GM21737 (cell line): ENCODE data around the gene GALNT18.

Experiments
- ATAC-seq: cut with Tn5 transposase; IDR thresholded peaks from one replicate; pipeline ENCODE4 v1.9.1; 2021; ENCODE audit warnings: mild to moderate bottlenecking, moderate library complexity; ENCODE audit not compliant: unreplicated experiment

Gene GALNT18

GRCh38 chr11:11569936-11570491 is 51.8 kb downstream of the GALNT18 start:
- no peak for ATAC-seq

DNA sequence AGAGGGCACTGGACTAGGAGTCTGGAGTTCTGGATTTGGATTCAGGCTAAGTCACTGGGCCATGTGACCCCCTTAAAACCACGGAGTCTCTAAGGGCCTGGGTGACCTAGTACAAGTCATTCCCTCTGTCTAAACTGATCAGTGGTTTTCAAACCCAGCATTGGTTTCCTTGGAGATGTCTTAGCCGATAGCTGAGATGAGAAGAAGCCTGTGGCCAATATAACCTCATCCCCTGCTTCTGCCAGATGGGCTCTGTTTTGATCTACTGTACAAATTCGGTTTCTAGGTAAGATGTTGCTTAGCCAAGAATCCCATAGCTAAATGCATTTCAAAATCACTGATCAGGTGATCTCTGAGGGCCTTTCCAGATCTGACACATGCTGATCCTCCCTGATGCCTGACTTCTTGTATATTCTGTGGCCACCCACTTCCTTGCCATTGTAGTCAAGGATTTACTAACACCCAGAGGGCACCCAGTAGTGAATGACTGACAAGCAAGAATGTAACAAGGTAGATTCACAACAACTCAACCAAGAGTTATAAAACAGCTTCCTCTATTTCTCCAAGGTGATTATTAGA is 53.1 kb downstream of the GALNT18 start:
- ATAC-seq: no peak

- ATAC-seq: no peak
These were observed 53.7 kb downstream of the GALNT18 start for GRCh38 chr11:11567936-11568650.

GRCh38 chr11:11565636-11566035 is 56.2 kb downstream of the GALNT18 start:
- no peak for ATAC-seq

GRCh38 chr11:11563200-11563975 is 58.4 kb downstream of the GALNT18 start:
- ATAC-seq: no peak

DNA sequence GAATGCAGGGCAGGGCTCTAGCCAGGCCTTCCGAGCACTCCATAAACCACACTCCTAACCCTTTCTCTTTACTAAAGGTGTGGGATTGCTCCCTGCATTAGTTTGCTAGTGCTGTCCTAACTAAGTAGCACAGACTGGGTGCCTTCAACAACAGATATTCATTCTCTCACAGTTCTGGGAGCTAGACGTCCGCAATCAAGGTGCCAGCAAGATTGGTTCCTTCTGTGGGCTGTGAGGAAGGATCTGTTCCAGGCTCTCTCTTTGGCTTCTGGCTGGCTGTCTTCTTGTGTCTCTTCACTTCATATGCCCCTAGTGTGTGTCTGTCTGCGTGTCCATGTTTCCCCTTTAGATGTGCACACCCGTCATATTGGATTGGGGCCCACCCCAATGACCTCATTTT is 59.8 kb downstream of the GALNT18 start:
- no peak for ATAC-seq

GRCh38 chr11:11558826-11559225 is 63.0 kb downstream of the GALNT18 start:
- no peak for ATAC-seq

- ATAC-seq: no peak
These were observed 63.4 kb downstream of the GALNT18 start for GRCh38 chr11:11558396-11558795.

- ATAC-seq: no peak
These were observed 66.6 kb downstream of the GALNT18 start for GRCh38 chr11:11555208-11555607.

DNA sequence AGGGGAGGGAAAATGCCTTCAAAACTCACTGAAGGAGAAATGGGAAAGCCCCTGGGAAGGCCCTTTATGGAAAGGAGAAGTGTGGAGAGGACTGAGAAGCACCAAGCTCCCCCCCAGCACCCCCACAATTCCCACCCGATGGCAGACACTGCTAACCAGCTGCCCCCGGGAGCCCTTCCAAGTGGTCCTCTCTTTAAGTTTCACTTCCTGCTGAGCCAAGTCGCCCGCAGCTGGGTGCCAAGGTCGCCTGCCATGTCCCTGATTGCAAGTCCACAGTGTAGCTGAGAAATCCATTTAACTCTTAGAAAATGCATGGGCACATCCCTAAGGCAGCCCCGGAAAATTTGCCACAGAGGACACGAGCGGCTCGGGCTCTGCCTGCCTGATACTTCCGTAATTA is 68.2 kb downstream of the GALNT18 start:
- ATAC-seq: no peak

GRCh38 chr11:11552529-11553087 is 69.2 kb downstream of the GALNT18 start:
- ATAC-seq: no peak

DNA sequence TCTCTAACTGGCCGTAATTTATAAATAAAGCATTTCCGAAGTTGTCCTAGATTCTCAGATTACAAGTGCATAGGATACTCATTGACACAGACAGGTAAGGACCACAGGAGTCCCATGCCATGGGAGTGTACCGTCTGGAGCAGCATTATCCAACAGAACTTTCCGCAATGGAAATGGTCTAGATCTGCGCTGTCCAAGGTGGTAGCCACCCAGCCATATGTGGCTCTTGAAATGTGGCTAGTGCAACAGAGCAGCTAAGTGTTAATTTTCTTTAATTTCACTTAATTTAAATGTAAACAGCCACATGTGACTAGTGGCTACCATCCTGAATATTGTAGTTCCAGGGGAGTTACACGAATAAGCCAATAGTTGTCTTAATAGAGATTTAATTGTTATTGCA is 71.3 kb downstream of the GALNT18 start:
- ATAC-seq: no peak

GRCh38 chr11:11545285-11546275 is 76.2 kb downstream of the GALNT18 start:
- no peak for ATAC-seq

DNA sequence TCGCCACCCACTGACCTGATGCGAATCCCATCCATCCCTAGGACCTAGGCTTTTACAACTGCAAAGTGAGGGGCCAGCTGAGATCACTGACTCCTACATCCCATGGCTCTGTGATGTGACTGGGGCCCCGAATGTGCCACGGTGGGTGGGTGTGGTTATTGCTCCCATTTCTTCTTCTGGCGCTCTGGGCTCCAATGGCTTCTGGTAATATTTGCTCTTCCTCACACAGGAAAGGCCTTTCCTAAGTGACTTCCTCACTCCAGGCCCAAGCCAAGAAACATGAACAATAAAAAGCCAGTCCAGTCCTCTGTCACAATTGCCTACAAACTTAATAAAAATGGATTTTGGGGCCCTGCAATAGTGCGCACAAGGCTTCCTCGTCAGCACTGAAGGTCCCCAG is 78.1 kb downstream of the GALNT18 start:
- no peak for ATAC-seq

DNA sequence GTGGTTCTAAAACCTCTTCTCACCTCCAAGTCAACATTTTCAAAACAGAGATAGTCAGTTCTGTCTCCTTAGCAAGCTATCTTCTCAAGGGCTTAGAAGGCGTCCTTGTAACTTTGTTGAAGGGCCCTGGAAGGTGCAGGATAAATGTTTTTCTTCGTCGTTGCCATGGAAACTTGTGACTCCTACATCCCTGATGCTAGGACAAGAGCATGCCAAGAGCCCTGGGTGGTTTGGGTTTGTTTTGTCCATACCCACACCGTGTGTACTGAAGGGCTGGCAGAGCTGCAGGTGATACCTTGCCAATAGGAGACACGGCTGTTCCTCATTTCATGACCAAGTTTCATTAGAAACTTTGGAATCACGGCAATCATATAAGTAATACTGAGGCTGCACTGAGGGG is 81.6 kb downstream of the GALNT18 start:
- ATAC-seq: no peak

- no peak for ATAC-seq
These were observed 83.4 kb downstream of the GALNT18 start for GRCh38 chr11:11538277-11538960.

GRCh38 chr11:11537871-11538270 is 83.9 kb downstream of the GALNT18 start:
- no peak for ATAC-seq

GRCh38 chr11:11537372-11537771 is 84.4 kb downstream of the GALNT18 start:
- ATAC-seq: no peak

GRCh38 chr11:11536650-11537049 is 85.2 kb downstream of the GALNT18 start:
- no peak for ATAC-seq

GRCh38 chr11:11535611-11536010 is 86.2 kb downstream of the GALNT18 start:
- no peak for ATAC-seq
